ENCODE measurements around the gene NDUFS7. TPM values are rescaled to one million over a fixed set of nuclear protein-coding genes. Genes with fewer than 3 reads are reported as not detected.

NDUFS7 gene
- total RNA-seq, 4 donors from 2014 or later: 77.7 to 106 (median 86.1) TPM

DNA sequence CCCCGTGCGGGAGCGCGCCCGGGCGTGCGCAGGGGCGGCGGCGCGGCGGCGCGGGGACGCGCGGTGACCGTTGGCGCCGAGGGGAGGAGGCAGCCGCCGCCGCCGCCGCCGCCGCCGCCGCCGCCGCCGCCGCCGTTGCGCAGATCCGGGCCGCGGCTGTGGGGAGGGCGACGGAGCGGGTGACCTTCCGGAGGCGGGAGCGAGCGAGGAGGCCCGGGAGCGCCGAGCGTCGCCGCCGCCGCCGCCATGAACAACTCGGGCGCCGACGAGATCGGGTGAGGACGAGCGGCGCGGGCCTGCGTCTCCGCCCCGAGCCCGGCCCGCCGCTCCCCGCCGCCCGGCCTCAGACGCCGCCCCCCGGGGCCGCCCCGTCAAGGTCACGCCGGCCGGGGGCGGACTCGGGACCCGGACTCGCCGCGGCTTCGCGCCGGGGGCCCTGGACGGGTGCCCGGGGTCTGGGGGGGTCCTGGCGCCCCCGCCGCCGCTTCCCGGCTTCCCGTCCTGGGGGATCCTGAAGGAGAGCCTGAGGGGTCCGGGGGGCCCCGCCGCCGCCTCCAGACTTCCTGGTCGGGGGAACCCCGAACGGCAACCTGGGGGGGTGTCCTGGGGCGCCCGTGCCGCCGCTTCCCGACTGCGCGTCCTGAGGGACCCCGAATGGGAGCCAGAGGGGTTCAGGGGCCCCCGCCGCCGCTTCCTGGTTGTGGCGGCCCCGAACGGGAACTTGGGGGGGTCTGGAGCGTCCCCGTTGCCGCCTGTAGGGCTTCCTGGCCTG, 24.0 kb downstream of the NDUFS7 start, which contains the start of gene DAZAP1:
Gene DAZAP1 (plus strand): TSS at position 59 of the 772 bp plus-strand sequence. CDS start 188 bp downstream, at position 247.
- no peak for ATAC-seq
- Histone ChIP-seq H3K4me3 (peak within 1 kb of the TSS; percentile 88 to 100), H3K27ac (peak within 1 kb of the TSS; percentile 83 to 98 (median 97)), H3K27me3 (no peaks in the 10 kb centered on the region), H3K4me1 (peaks cover 3 to 54% (median 37%) of the 10 kb centered on the region in 3 donors), H3K36me3 (peaks cover 0 to 6% of the 10 kb centered on the region in 2 donors), H3K9me3 (no peaks in the 10 kb centered on the region)
- TF ChIP-seq POLR2A (IDR thresholded peaks at IDR 0.05) (peak; percentile 44 to 70), POLR2AphosphoS5 (IDR thresholded peaks at IDR 0.05) (no peak), EP300 (IDR thresholded peaks at IDR 0.05) (no peak)
- TF ChIP-seq, protein P1, sequence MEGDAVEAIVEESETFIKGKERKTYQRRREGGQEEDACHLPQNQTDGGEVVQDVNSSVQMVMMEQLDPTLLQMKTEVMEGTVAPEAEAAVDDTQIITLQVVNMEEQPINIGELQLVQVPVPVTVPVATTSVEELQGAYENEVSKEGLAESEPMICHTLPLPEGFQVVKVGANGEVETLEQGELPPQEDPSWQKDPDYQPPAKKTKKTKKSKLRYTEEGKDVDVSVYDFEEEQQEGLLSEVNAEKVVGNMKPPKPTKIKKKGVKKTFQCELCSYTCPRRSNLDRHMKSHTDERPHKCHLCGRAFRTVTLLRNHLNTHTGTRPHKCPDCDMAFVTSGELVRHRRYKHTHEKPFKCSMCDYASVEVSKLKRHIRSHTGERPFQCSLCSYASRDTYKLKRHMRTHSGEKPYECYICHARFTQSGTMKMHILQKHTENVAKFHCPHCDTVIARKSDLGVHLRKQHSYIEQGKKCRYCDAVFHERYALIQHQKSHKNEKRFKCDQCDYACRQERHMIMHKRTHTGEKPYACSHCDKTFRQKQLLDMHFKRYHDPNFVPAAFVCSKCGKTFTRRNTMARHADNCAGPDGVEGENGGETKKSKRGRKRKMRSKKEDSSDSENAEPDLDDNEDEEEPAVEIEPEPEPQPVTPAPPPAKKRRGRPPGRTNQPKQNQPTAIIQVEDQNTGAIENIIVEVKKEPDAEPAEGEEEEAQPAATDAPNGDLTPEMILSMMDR (IDR thresholded peaks at IDR 0.05): peak in 1 of 4 experiments; percentile 3
- no CpG with 5 or more reads among the region's 121 CpGs for WGBS, 2 donors (ENCODE audit: low coverage in 1 of 2)

DNA sequence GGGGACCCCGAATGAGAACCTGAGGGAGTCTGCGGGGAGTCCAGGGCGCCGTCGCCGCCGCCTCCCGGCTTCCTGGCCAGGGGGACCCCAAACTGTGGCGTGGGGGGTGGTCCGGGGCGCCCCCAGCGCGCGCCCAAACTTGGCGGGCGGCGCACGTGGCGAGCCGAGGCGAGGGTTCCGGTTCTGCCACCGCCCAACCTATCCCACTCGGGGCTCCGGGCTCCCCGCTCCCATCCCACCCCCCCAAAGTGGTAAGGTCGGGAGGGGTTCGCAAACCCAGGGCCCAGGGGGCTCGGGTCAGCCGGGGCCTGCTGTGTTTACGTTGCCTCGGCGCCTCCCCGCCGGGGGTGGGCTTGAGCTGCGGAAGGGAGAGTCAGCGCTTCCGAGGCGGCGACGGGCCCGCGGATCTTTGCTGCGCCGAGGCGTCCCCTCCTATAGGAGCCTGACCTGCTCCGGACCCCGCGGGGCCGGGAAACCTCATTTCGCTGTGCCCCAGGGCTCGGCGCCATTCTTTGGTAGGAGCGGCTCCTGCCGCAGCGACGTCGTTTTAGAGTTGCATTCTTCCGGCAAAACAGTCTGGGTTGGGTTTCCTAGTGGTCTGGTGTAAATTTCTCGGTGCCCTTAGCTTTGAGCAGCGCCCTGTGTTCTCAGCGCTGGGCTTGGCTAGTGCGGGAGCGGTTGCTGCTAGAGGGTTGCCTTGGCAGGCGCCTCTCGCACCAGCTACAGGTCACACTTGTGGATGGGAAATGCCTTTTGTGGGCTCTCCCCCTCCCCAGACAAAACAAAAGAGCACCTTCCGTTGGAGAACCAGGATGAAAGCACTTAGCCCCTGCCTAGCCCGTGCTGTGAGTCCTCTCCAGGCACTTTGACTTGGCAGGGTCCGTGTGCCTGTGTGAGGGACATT, 24.8 kb downstream of the NDUFS7 start:
- peak overlapping the region; percentile 83 to 98 (median 97) for H3K27ac ChIP-seq
- no CpG with 5 or more reads among the region's 69 CpGs for WGBS, 2 donors (ENCODE audit: low coverage in 1 of 2)

DNA sequence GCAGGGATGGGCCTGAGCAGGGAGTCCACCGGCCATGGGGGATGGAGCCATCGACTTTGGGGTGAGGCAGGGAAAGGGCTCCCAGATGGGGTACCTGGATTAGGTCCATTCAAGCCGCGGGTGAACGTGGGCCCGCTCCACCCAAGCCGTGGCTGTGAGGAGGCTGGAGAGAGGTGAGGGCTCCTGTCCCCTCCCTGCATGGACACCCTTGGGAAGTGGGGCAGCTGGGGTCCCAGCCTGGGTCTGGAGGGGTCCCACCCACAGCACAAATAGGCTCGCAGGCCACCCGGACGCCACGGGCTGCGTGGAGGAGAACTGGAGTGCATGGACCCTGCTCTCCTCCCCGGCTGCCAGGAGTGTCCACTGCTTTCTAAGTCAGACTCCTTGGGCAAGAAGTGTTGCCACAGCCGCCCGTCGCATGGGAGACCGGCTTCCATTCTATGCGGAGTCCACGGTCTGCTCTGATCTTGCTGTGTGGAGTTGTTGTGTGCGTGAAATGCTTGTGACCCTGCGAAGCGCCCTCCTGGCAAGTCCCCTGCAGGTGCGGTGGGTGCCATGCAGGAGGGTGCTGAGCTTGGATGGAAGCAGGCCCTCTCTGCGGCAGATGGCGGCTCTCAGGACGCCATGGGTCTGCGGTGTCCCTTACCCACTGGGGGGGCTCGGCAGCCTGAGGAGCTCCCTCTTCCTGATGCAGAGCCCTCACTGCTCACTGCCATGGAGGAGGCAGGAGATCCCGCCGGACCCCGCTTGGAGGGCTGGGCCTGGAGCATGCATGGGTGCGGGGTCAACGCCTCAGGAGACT, 25.7 kb downstream of the NDUFS7 start:
- WGBS, 2 donors (ENCODE audit: low coverage in 1 of 2): 9 to 46% methylated on average over 4 to 7 of the region's 33 CpGs
- ATAC-seq: no peak
- TF ChIP-seq EP300 (IDR thresholded peaks at IDR 0.05) (no peak), POLR2A (IDR thresholded peaks at IDR 0.05) (no peak), POLR2AphosphoS5 (IDR thresholded peaks at IDR 0.05) (no peak)
- TF ChIP-seq, protein P1 (IDR thresholded peaks at IDR 0.05): no peak
- Histone ChIP-seq H3K9me3 (no peaks in the 10 kb centered on the region), H3K36me3 (peaks cover 0 to 11% of the 10 kb centered on the region in 2 donors), H3K27ac (peak overlapping the region in 3 of 4 donors; percentile 96 to 98 (median 98)), H3K4me1 (peaks cover 3 to 70% (median 46%) of the 10 kb centered on the region in 3 donors), H3K27me3 (no peaks in the 10 kb centered on the region), H3K4me3 (peak overlapping the region; percentile 88 to 100)

More for the DNA sequence above, 24.8 kb downstream of the NDUFS7 start:
- Histone ChIP-seq H3K4me3 (peak overlapping the region; percentile 88 to 100), H3K36me3 (peaks cover 0 to 11% of the 10 kb centered on the region in 2 donors), H3K9me3 (no peaks in the 10 kb centered on the region), H3K4me1 (peaks cover 3 to 61% (median 45%) of the 10 kb centered on the region in 3 donors), H3K27me3 (no peaks in the 10 kb centered on the region)
- no peak for ATAC-seq
- peak; percentile 14 to 23 for TF ChIP-seq POLR2A (IDR thresholded peaks at IDR 0.05)
- peak; percentile 39 for TF ChIP-seq POLR2AphosphoS5 (IDR thresholded peaks at IDR 0.05)
- TF ChIP-seq EP300 (IDR thresholded peaks at IDR 0.05): no peak

DNA sequence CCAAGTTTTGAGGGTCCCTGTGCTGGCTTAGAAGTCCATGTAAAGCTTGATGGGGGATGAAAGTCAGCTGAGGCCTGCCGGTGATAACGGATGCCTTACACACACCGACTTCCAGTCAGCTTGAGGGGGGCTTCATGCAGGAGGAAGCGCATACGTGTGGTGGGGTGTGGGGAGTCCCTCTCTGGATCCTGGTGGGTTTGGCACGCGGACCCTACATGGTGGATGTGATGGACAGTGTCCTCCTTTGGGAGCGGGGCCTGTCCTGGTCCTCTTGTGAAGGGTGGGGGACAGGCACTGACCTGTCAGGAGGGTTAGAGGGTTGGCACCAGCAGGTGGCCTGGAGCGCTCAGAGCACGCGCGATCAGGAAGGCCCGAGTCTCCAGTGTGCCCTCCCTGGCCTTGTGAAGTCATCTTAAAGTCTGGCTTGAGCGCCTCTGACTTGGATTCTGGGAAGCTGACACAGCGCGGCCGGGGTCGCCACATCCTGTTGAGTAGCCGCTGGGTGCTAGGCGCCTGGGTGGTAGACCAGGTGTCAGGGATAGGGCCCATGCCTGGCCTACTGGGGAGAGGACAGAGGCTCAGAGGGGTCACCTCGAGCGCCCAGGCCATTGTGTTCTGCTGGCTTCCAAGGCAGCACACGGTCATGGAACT, 26.6 kb downstream of the NDUFS7 start:
- Histone ChIP-seq H3K9me3 (no peaks in the 10 kb centered on the region), H3K36me3 (peaks cover 0 to 11% of the 10 kb centered on the region in 2 donors), H3K27me3 (no peaks in the 10 kb centered on the region), H3K4me3 (peak overlapping the region in 1 of 2 donors; percentile 100), H3K27ac (peak overlapping the region in 2 of 4 donors; percentile 78 to 98), H3K4me1 (peaks cover 3 to 79% (median 49%) of the 10 kb centered on the region in 3 donors)
- no CpG with 5 or more reads among the region's 23 CpGs for WGBS, 2 donors (ENCODE audit: low coverage in 1 of 2)
- no peak for ATAC-seq
- TF ChIP-seq POLR2A (IDR thresholded peaks at IDR 0.05): no peak
- TF ChIP-seq, protein P1 (IDR thresholded peaks at IDR 0.05): no peak
- no peak for TF ChIP-seq EP300 (IDR thresholded peaks at IDR 0.05)
- TF ChIP-seq POLR2AphosphoS5 (IDR thresholded peaks at IDR 0.05): no peak
